IPS-15b (cell line): ENCODE measurements around the gene KRT79.
"Not testable (repeated sequence)": the region's sequence is repeated elsewhere in the genome, so short reads cannot be mapped to it uniquely, and the experiment has no call there.

Experiments used
- H3K27me3 ChIP-seq: one replicate; pipeline ENCODE4 v1.6.1; 2013; ENCODE audit warnings: low read length; ENCODE audit not compliant: control insufficient read depth, insufficient read depth
- H3K36me3 ChIP-seq: one replicate; pipeline ENCODE4 v1.6.1; 2013; ENCODE audit warnings: low read length; ENCODE audit not compliant: control insufficient read depth, insufficient read depth
- H3K4me1 ChIP-seq: one replicate; pipeline ENCODE4 v1.6.1; 2013; ENCODE audit warnings: mild to moderate bottlenecking, low read length; ENCODE audit not compliant: control insufficient read depth, insufficient read depth
- H3K4me3 ChIP-seq: one replicate; pipeline ENCODE4 v1.5.1; 2013; ENCODE audit warnings: low read depth, low read length
- H3K9ac ChIP-seq: one replicate; pipeline ENCODE4 v1.6.1; 2013; ENCODE audit warnings: low read depth, mild to moderate bottlenecking, low read length
- H3K9me3 ChIP-seq: one replicate; pipeline ENCODE4 v1.6.1; 2013; ENCODE audit warnings: mild to moderate bottlenecking, low read length; ENCODE audit not compliant: control insufficient read depth, insufficient read depth

The KRT79 gene

GRCh38 chr12:52833922-52834726 lies at the start of gene KRT79:
TSS of gene KRT79 (minus strand) at chr12:52834311. CDS start at chr12:52834260, 51 bp downstream.
- H3K9ac ChIP-seq = no peak within 1 kb of the TSS
- no peaks in the 10 kb centered on the region for H3K27me3 ChIP-seq
- H3K36me3 ChIP-seq = no peaks in the 10 kb centered on the region

GRCh38 chr12:52880499-52880898 lies 46.4 kb upstream of the KRT79 start:
- not testable (repeated sequence) for H3K4me1 ChIP-seq, H3K9ac ChIP-seq, H3K4me3 ChIP-seq

More at GRCh38 chr12:52833922-52834726, at the start of gene KRT79:
- H3K9me3 ChIP-seq = no peaks in the 10 kb centered on the region
- no peak within 1 kb of the TSS for H3K4me3 ChIP-seq
- H3K4me1 ChIP-seq = no peaks in the 10 kb centered on the region

GRCh38 chr12:52879394-52880351 lies 45.6 kb upstream of the KRT79 start:
- H3K4me3 ChIP-seq = peak overlapping the region; percentile 46

More at GRCh38 chr12:52880499-52880898, 46.4 kb upstream of the KRT79 start:
- not testable (repeated sequence) for H3K27me3 ChIP-seq, H3K36me3 ChIP-seq, H3K9me3 ChIP-seq

GRCh38 chr12:52878507-52879393 lies 44.6 kb upstream of the KRT79 start:
- Histone ChIP-seq H3K4me1 (peaks cover 2% of the 10 kb centered on the region), H3K4me3 (peak overlapping the region; percentile 46), H3K27me3 (peaks cover 16% of the 10 kb centered on the region), H3K9ac (peak overlapping the region; percentile 58), H3K36me3 (no peaks in the 10 kb centered on the region), H3K9me3 (no peaks in the 10 kb centered on the region)

More at GRCh38 chr12:52879394-52880351, 45.6 kb upstream of the KRT79 start:
- Histone ChIP-seq H3K9me3 (no peaks in the 10 kb centered on the region), H3K36me3 (no peaks in the 10 kb centered on the region), H3K4me1 (peaks cover 2% of the 10 kb centered on the region), H3K27me3 (peaks cover 11% of the 10 kb centered on the region), H3K9ac (peak overlapping the region; percentile 58)

GRCh38 chr12:52877242-52877641 lies 43.1 kb upstream of the KRT79 start:
- Histone ChIP-seq H3K9ac (no peak overlapping the region), H3K9me3 (no peaks in the 10 kb centered on the region), H3K4me3 (no peak overlapping the region), H3K4me1 (peaks cover 6% of the 10 kb centered on the region), H3K27me3 (peaks cover 24% of the 10 kb centered on the region), H3K36me3 (no peaks in the 10 kb centered on the region)

- Histone ChIP-seq H3K27me3 (peaks cover 28% of the 10 kb centered on the region), H3K4me1 (peaks cover 6% of the 10 kb centered on the region)
Observed at GRCh38 chr12:52876372-52876771, 42.3 kb upstream of the KRT79 start.

GRCh38 chr12:52874573-52875435 lies 40.7 kb upstream of the KRT79 start:
- no peaks in the 10 kb centered on the region for H3K36me3 ChIP-seq
- H3K27me3 ChIP-seq = peaks cover 30% of the 10 kb centered on the region
- H3K9me3 ChIP-seq = no peaks in the 10 kb centered on the region
- peak overlapping the region; percentile 30 for H3K4me3 ChIP-seq
- peaks cover 6% of the 10 kb centered on the region for H3K4me1 ChIP-seq
- no peak overlapping the region for H3K9ac ChIP-seq

More at GRCh38 chr12:52876372-52876771, 42.3 kb upstream of the KRT79 start:
- no peaks in the 10 kb centered on the region for H3K9me3 ChIP-seq
- H3K4me3 ChIP-seq = no peak overlapping the region
- no peak overlapping the region for H3K9ac ChIP-seq
- H3K36me3 ChIP-seq = no peaks in the 10 kb centered on the region

- Histone ChIP-seq H3K27me3 (peaks cover 29% of the 10 kb centered on the region), H3K36me3 (no peaks in the 10 kb centered on the region), H3K9ac (no peak overlapping the region), H3K4me1 (peaks cover 6% of the 10 kb centered on the region), H3K4me3 (peak overlapping the region; percentile 59), H3K9me3 (no peaks in the 10 kb centered on the region)
Observed at GRCh38 chr12:52873832-52874572, 39.9 kb upstream of the KRT79 start.

- Histone ChIP-seq H3K4me3 (peak overlapping the region; percentile 59), H3K9ac (no peak overlapping the region), H3K9me3 (no peaks in the 10 kb centered on the region), H3K27me3 (peaks cover 24% of the 10 kb centered on the region), H3K36me3 (no peaks in the 10 kb centered on the region), H3K4me1 (peaks cover 6% of the 10 kb centered on the region)
Observed at GRCh38 chr12:52873513-52873831, 39.4 kb upstream of the KRT79 start.
